Neural cell (in vitro differentiated cells): ENCODE data around the gene RBM11. TPM values are rescaled to one million over a fixed set of nuclear protein-coding genes. Genes with fewer than 3 reads are reported as not detected.

Source experiments
- H2AFZ ChIP-seq: fragments of 200-600, 300-800 bp; sonication (generic), shearing (Covaris generic); 2 replicates; pipeline ENCODE4 v1.6.0; 2014; ENCODE audit warnings: low read depth, mild to moderate bottlenecking, antibody characterized with exemption, low read length, moderate library complexity
- H3F3A ChIP-seq: fragments of 200-600 bp; shearing (Covaris generic); 2 replicates; pipeline ENCODE4 v1.6.1; 2016; ENCODE audit warnings: mild to moderate bottlenecking, moderate library complexity, mixed read lengths, antibody characterized with exemption, low read length; ENCODE audit not compliant: insufficient read depth, poor library complexity, severe bottlenecking
- H3K27ac ChIP-seq: fragments of 200-600, 300-800 bp; sonication (generic), shearing (Covaris generic); 2 replicates; pipeline ENCODE4 v1.5.1; 2014; ENCODE audit warnings: mild to moderate bottlenecking, low read length, moderate library complexity
- H3K27me3 ChIP-seq: fragments of 300-800, 200-600 bp; sonication (generic), shearing (Covaris generic); 2 replicates; pipeline ENCODE4 v1.6.0; 2014; ENCODE audit warnings: mild to moderate bottlenecking, low read depth, low read length, moderate library complexity; ENCODE audit not compliant: insufficient read depth
- H3K36me3 ChIP-seq: fragments of 300-800, 200-600 bp; sonication (generic), shearing (Covaris generic); 2 replicates; pipeline ENCODE4 v1.5.1; 2014; ENCODE audit warnings: mild to moderate bottlenecking, antibody characterized with exemption, low read length, moderate library complexity; ENCODE audit not compliant: insufficient read depth
- H3K4me2 ChIP-seq: fragments of 300-800, 200-600 bp; sonication (generic), shearing (Covaris generic); 2 replicates; pipeline ENCODE4 v1.6.0; 2014; ENCODE audit warnings: mild to moderate bottlenecking, low read length
- H3K4me3 ChIP-seq: fragments of 300-800, 200-600 bp; sonication (generic), shearing (Covaris generic); 2 replicates; pipeline ENCODE4 v1.5.1; 2014; ENCODE audit warnings: mild to moderate bottlenecking, low read length, moderate library complexity
- H3K79me2 ChIP-seq: fragments of 200-600 bp; shearing (Covaris generic); replicated peaks from 2 replicates; pipeline ENCODE4 v1.6.0; 2014; ENCODE audit warnings: mild to moderate bottlenecking, low read length, moderate library complexity; ENCODE audit not compliant: insufficient read depth
- H3K9ac ChIP-seq: fragments of 300-800, 200-600 bp; sonication (generic), shearing (Covaris generic); 2 replicates; pipeline ENCODE4 v1.6.1; 2016; ENCODE audit warnings: mild to moderate bottlenecking, low read length, mixed read lengths
- H3K9me2 ChIP-seq: fragments of 200-600 bp; shearing (Covaris generic); 2 replicates; pipeline ENCODE4 v1.6.1; 2016; ENCODE audit warnings: mild to moderate bottlenecking, low read length, mixed read lengths; ENCODE audit not compliant: insufficient read depth
- H3K9me3 ChIP-seq: fragments of 200-600, 300-800 bp; sonication (generic), shearing (Covaris generic); 2 replicates; pipeline ENCODE4 v1.6.1; 2016; ENCODE audit warnings: mild to moderate bottlenecking, mixed run types, low read length, moderate library complexity, mixed read lengths
- H4K20me1 ChIP-seq: fragments of 200-600 bp; shearing (Covaris generic); 2 replicates; pipeline ENCODE4 v1.6.1; 2016; ENCODE audit warnings: mild to moderate bottlenecking, mixed run types; ENCODE audit not compliant: insufficient read depth
- CTCF ChIP-seq: fragments of 450-650 bp; IDR thresholded peaks from 2 replicates; pipeline ENCODE4 v1.5.1; 2014; ENCODE audit warnings: antibody characterized with exemption, mild to moderate bottlenecking, moderate library complexity; ENCODE audit not compliant: poor library complexity, severe bottlenecking
- EP300 ChIP-seq: fragments of 450-650 bp; conservative IDR thresholded peaks from 2 replicates; pipeline ENCODE4 v1.6.1; 2014; ENCODE audit warnings: antibody characterized with exemption, mild to moderate bottlenecking, moderate library complexity; ENCODE audit not compliant: poor library complexity, severe bottlenecking
- EZH2 ChIP-seq: fragments of 200-600, 300-800 bp; shearing (Covaris generic), sonication (generic); IDR thresholded peaks from 2 replicates; pipeline ENCODE4 v1.6.1; 2014; ENCODE audit warnings: antibody characterized with exemption, low read length, borderline replicate concordance, mild to moderate bottlenecking; ENCODE audit not compliant: insufficient read depth, poor library complexity, severe bottlenecking
- MXI1 ChIP-seq: fragments of 450-650 bp; conservative IDR thresholded peaks from 2 replicates; pipeline ENCODE4 v1.6.1; 2014; ENCODE audit warnings: antibody characterized with exemption, mild to moderate bottlenecking; ENCODE audit not compliant: poor library complexity, severe bottlenecking
- POLR2AphosphoS5 ChIP-seq: IDR thresholded peaks from 2 replicates; pipeline ENCODE4 v1.6.1; 2012
- RAD21 ChIP-seq: fragments of 450-650 bp; conservative IDR thresholded peaks from 2 replicates; pipeline ENCODE4 v1.6.1; 2014; ENCODE audit warnings: antibody characterized with exemption, mild to moderate bottlenecking, moderate library complexity
- SMC3 ChIP-seq: fragments of 450-650 bp; conservative IDR thresholded peaks from 2 replicates; pipeline ENCODE4 v1.6.1; 2014; ENCODE audit warnings: antibody characterized with exemption, mild to moderate bottlenecking, moderate library complexity; ENCODE audit not compliant: poor library complexity
- TAF1 ChIP-seq: IDR thresholded peaks from 2 replicates; pipeline ENCODE4 v1.6.1; 2012; ENCODE audit warnings: low read depth
- polyA plus RNA-seq: library from polyadenylated mRNA; depleted of rRNA; stranded (reverse); fragments of >200 nt; gene quantifications from 2 replicates; pipeline ENCODE4 v1.2.3, GENCODE V29; 2014
- TF ChIP-seq, protein P1 (sequence below): IDR thresholded peaks from 2 replicates; pipeline ENCODE4 v1.6.1; 2012; ENCODE audit warnings: borderline replicate concordance

The RBM11 gene
- polyA plus RNA-seq, 1 donor from 2014 or later, result 17.1 TPM

DNA sequence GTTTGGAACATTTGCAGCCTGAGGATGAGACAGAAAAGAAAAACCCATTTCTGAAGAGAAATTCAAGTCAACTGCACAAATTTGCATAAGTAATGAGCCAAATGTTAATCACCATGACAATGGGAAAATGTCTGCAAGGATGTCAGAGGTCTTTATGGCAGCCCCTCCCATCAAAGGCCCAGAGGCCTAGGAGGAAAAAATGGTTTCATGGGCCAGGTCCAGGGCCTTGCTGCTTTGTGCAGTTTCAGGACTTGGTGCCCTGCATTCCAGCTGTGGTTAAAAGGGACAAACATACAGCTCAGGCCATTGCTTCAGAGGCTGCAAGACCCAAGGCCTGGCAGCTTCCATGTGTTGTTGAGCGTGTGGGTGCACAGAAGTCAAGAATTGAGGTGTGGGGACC, 13.4 kb downstream of the RBM11 start:
- Histone ChIP-seq H3K79me2 (no peaks in the 10 kb centered on the region), H3K4me2 (no peak overlapping the region), H2AFZ (no peak overlapping the region), H3K27me3 (no peaks in the 10 kb centered on the region), H3K9me3 (no peaks in the 10 kb centered on the region), H3K9me2 (no peaks in the 10 kb centered on the region), H3K27ac (no peak overlapping the region), H3K4me3 (no peak overlapping the region), H3K9ac (no peak overlapping the region), H3K36me3 (no peaks in the 10 kb centered on the region), H3F3A (no peaks in the 10 kb centered on the region), H4K20me1 (no peaks in the 10 kb centered on the region)
- TF ChIP-seq, protein P1, sequence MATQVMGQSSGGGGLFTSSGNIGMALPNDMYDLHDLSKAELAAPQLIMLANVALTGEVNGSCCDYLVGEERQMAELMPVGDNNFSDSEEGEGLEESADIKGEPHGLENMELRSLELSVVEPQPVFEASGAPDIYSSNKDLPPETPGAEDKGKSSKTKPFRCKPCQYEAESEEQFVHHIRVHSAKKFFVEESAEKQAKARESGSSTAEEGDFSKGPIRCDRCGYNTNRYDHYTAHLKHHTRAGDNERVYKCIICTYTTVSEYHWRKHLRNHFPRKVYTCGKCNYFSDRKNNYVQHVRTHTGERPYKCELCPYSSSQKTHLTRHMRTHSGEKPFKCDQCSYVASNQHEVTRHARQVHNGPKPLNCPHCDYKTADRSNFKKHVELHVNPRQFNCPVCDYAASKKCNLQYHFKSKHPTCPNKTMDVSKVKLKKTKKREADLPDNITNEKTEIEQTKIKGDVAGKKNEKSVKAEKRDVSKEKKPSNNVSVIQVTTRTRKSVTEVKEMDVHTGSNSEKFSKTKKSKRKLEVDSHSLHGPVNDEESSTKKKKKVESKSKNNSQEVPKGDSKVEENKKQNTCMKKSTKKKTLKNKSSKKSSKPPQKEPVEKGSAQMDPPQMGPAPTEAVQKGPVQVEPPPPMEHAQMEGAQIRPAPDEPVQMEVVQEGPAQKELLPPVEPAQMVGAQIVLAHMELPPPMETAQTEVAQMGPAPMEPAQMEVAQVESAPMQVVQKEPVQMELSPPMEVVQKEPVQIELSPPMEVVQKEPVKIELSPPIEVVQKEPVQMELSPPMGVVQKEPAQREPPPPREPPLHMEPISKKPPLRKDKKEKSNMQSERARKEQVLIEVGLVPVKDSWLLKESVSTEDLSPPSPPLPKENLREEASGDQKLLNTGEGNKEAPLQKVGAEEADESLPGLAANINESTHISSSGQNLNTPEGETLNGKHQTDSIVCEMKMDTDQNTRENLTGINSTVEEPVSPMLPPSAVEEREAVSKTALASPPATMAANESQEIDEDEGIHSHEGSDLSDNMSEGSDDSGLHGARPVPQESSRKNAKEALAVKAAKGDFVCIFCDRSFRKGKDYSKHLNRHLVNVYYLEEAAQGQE, result no peak
- no peak for TF ChIP-seq CTCF
- no peak for TF ChIP-seq RAD21
- TF ChIP-seq SMC3, result no peak
- TF ChIP-seq EZH2, result no peak
- no peak for TF ChIP-seq TAF1
- TF ChIP-seq EP300, result no peak

DNA sequence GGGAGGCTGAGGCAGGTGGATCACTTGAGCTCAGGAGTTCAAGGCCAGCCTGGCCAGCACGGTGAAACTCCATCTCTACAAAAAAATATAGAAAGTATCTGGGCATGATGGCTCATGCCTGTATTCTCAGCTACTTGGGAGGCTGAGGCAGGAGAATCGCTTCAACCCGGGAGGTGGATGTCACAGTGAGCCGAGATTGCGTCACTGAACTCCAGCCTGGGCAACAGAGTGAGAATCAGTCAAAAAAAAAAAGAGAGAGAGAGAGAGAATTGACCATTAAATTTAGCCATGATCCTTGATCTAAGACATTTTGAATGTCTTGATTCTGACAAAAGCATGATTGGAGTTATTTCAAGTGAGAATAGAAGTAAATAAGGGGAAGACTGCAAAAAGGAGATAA, 19.1 kb downstream of the RBM11 start:
- Histone ChIP-seq H3K9me2 (no peaks in the 10 kb centered on the region), H3K79me2 (no peaks in the 10 kb centered on the region), H3K9ac (no peak overlapping the region), H3K4me2 (no peak overlapping the region), H3K9me3 (no peaks in the 10 kb centered on the region), H3K27ac (no peak overlapping the region), H3K4me3 (no peak overlapping the region), H3K36me3 (no peaks in the 10 kb centered on the region), H3K27me3 (no peaks in the 10 kb centered on the region), H3F3A (no peaks in the 10 kb centered on the region), H2AFZ (no peak overlapping the region), H4K20me1 (no peaks in the 10 kb centered on the region)
- TF ChIP-seq TAF1 (no peak), EP300 (no peak), CTCF (no peak), SMC3 (no peak), EZH2 (no peak), MXI1 (no peak), RAD21 (no peak), POLR2AphosphoS5 (no peak)
- TF ChIP-seq, protein P1, result no peak
